Activated T-cell treated with anti-CD3 and anti-CD28 coated beads for 48 hours (primary cell): Measurements from ENCODE around the gene SHKBP1.

Source experiments
- DNase-seq: peaks from one replicate; pipeline ENCODE4 v3.0.0-alpha.2; 2020; ENCODE audit warnings: low read depth

SHKBP1 gene

GRCh38 chr19:40603071-40603388 is 26.4 kb downstream of the SHKBP1 start:
- DNase-seq = no peak

DNA sequence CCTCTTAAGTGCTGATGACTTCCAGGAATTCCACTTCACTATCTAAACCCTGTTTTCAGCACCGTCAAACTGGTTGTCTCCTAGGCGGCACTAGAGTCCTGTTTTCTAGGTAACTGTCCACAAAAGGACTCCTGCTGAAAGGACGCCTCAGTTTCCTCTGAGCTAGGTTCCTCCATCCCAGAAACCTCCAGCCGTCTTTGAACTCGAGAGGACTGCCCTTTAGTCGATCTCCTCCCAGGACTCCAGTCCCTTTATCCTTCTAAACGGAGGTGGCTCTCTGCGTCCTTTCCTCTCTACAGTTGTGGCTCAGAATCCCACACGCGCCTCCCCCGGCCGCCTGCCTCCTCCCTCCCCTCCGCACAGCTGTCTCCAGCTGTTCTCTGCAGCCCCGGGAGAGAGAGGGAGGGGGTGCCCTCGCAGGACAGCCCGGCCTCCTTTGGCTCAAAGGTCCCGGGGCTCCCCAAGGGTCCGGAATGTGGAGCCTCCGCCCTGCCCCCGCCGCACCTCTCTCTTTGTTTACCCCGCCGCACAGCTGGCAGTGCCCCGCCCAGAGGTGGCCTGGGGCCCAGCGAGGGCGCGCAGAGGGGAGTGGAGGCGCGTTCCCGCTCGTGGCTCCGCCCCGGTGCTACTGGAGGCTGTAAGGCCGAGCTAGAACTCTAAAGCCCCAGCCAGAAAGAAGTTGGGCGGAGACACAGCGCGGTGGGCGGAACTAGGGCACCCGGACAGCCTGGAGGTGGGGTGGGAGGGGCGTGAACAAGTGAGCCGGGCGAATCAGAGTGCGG is 26.9 kb downstream of the SHKBP1 start:
- DNase-seq = peak; percentile 94

DNA sequence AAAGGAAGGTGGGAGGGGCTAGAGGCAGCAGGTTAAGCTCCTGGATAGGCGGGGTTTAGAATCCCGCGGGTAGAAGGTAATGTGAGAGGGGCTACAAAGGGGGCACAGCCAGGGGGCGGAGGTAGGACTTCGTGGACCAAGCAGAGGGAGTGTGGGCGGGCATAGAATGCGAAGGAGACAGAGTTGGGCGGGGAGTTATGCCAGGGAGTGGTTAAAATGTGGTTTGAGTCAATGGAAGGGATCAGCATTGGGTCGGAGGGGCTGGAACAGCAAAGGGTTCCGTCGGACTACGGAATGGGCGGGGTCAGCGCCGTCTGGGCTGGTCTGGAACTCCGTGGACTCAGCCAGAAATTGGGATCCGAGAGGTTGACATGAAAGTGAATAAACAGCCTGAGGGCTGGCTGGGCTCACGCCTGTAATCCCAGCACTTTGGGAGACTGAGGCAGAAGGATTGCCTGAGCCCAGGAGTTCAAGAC is 27.5 kb downstream of the SHKBP1 start:
- no peak for DNase-seq

GRCh38 chr19:40604647-40605215 is 28.1 kb downstream of the SHKBP1 start:
- DNase-seq = no peak

DNA sequence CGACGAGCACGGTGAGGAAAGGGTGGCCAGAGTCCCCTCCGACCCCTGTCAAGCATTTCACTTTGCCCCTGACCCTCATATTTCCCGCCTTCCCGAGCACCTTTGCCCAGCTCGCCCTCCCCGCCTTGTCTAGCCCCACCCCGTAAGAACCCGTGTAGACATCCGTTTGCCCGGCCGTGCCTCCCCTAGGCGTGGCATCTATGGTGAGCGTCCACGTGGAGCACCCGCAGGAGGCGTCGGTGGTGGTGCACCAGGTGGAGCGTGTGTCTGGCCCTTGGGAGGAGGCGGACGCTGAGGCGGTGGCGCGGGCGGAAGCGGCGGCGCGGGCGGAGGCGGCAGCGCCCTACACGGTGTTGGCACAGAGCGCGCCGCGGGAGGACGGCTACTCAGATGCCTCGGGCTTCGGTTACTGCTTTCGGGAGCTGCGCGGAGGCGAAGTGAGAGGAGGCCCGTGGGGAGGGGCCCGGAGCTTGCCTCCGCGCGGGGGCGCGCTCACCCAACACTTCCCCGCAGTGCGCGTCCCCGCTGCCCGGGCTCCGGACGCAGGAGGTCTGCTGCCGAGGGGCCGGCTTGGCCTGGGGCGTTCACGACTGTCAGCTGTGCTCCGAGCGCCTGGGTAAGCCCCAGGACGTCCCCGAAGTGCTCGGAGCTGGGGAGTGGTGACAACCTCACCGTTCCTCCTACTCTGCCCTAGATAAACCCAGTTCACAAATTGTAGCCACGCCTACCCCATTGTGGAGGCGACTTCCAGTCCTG is 28.7 kb downstream of the SHKBP1 start:
- DNase-seq = peak; percentile 70

GRCh38 chr19:40607311-40608239 is 30.9 kb downstream of the SHKBP1 start:
- no peak for DNase-seq

GRCh38 chr19:40608240-40608621 is 31.6 kb downstream of the SHKBP1 start:
- DNase-seq = no peak

GRCh38 chr19:40608957-40609356 is 32.3 kb downstream of the SHKBP1 start:
- no peak for DNase-seq

DNA sequence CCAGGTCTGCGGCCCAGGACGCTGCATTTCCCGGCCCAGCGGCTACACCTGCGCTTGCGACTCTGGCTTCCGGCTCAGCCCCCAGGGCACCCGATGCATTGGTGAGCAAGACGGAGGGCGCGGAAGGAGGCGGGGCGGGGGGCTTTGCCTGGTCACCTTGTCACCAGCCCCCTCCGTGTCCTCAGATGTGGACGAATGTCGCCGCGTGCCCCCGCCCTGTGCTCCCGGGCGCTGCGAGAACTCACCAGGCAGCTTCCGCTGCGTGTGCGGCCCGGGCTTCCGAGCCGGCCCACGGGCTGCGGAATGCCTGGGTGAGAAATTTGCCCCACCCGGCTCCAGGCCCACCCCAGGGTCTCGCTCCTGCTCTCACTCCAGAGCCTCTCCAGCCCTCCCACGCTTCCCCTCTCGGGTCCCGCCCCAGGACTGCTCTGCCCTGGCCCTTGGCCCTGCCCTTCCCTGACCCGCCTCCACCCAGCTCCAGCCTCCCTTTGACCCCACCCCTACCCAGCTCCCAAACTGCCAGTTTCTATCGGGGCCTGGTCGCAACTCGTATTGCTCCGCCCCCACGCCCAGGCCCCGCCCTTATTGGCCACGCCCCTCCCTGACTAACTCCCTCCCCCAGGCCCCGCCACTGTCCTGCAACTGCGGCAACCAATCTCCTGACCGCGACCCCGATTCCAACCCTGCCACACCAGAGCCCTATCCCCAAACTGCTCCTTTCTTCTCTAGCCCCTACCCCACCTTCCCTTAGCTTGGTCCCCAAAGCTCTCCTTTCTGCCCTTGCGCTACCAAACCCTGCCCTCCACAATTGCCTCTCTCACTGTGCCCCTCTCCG is 33.1 kb downstream of the SHKBP1 start:
- peak; percentile 92 for DNase-seq

DNA sequence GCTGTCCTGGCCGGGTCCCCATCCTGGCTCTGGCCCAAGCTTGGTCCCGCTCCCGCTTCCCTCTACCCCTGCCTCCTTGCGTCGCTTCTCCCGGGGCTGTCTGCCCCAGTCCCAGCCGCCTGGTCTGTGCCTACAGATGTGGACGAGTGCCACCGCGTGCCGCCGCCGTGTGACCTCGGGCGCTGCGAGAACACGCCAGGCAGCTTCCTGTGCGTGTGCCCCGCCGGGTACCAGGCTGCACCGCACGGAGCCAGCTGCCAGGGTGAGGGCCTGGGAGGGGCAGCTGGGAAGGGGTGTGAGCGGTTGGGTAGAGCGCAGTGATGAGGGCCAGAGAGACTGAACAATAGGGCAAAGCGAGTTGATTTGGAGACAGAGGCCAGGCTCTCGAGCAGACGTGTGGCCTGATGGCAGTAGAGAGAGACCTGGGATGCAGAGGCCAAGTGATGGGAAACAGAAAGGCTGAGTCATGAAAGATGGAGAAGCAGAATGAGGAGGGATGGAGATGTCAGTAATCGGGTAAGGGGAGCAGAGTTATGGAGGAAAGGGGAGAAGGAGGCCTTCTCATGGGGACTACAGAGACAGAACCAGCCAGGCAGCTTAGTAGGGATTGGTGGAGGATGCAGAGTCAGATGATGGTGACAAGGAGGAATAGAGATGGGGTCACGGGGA is 33.9 kb downstream of the SHKBP1 start:
- DNase-seq = peak; percentile 57

GRCh38 chr19:40611096-40611495 is 34.4 kb downstream of the SHKBP1 start:
- DNase-seq = no peak

DNA sequence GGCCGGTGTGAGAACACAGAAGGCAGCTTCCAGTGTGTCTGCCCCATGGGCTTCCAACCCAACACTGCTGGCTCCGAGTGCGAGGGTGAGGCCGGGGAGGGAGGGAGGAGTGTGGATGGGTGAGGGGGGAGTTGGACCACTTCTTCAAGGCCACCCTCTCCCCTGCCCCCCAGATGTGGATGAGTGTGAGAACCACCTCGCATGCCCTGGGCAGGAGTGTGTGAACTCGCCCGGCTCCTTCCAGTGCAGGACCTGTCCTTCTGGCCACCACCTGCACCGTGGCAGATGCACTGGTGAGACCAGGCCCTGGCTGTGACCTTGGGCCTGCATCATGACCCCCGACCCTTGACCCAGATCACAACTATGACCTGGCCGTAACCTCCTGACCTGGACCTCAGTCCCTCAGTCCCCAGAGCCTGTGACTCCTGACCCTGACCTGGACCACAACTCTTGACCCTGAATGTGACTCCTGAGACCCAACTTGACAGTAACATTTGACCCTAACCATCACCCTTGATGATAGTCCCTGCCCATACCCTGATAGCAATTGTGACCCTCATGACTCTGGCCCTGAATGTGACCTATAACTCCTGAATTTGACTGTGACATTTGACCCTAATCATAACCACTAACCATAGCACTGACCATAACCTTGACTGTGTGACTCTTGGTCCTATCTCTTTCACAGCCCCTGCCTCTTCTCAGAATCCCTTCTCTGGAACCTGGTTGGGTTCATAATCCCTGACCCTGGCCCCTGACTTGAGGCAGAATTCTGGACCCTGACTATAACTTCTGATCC is 35.4 kb downstream of the SHKBP1 start:
- DNase-seq = no peak

DNA sequence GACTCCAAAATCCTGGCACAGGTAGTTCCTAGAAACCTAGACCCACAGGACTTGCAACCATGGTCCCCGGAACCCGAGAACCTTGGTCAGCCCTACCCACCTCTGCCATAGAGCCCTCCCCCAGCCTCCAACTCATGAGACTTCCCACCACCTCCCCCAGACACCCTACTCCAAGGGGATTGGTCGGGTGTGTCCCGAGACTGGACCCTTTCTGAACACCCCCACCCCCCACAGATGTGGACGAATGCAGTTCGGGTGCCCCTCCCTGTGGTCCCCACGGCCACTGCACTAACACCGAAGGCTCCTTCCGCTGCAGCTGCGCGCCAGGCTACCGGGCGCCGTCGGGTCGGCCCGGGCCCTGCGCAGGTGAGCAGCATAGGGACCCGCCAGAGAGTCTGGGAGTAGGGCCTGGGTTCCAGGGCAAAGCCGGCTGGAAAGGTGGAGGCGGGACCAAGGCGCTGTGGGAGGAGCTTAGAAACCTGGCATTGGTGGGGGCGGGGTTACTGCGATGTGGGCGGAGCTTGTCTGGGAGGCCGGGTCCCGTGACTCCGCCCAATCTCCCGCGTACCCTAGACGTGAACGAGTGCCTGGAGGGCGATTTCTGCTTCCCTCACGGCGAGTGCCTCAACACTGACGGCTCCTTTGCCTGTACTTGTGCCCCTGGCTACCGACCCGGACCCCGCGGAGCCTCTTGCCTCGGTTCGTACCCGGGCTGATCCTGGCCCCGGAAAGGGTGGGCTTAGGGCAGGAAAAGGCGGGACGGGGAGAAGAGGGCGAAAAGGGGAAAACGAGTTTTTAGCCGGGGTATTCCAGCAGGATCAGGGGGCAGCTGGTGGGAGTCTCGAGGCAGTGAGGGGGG is 36.4 kb downstream of the SHKBP1 start:
- DNase-seq = peak; percentile 80

GRCh38 chr19:40613690-40614621 is 37.3 kb downstream of the SHKBP1 start:
- DNase-seq = peak; percentile 82

- peak; percentile 93 for DNase-seq
Measured at GRCh38 chr19:40614622-40615411, 38.1 kb downstream of the SHKBP1 start.

GRCh38 chr19:40616178-40616577 is 39.5 kb downstream of the SHKBP1 start:
- no peak for DNase-seq

DNA sequence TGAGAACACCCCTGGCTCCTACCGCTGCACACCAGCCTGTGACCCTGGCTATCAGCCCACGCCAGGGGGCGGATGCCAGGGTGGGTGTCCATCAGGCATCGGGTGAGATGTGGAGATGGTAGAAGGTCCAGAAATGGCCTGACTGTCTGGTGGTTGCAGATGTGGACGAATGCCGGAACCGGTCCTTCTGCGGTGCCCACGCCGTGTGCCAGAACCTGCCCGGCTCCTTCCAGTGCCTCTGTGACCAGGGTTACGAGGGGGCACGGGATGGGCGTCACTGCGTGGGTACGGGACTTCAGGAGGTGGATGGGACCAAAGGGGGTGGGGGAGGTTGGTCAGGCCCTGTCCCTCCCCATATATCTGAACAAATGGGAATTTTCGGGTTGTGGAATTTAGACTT is 40.3 kb downstream of the SHKBP1 start:
- DNase-seq = no peak
